H1 (cell line): ENCODE data around the gene FAM221B.

ENCODE experiments used
- BRCA1 ChIP-seq: IDR thresholded peaks from 2 replicates; pipeline ENCODE4 v1.6.1; 2012; ENCODE audit warnings: low read depth, low read length, improper control_type of control experiment
- POLR2A ChIP-seq, 2 experiments: IDR thresholded peaks; 1 replicate in 1 of 2; 2 replicates in 1 of 2; pipeline ENCODE4 v1.6.1; 2011; ENCODE audit warnings: low read depth in 2 of 2, low read length in 2 of 2, mild to moderate bottlenecking in 2 of 2; ENCODE audit errors: control extremely low read depth in 1 of 2
- SIN3A ChIP-seq, 2 experiments: IDR thresholded peaks in 1 of 2; conservative IDR thresholded peaks in 1 of 2; 2 replicates each; pipeline ENCODE4 v1.6.1; 2011 to 2012; ENCODE audit warnings: low read length in 2 of 2, improper control_type of control experiment in 1 of 2, low read depth in 1 of 2, mild to moderate bottlenecking in 1 of 2
- SP2 ChIP-seq: IDR thresholded peaks from 2 replicates; pipeline ENCODE4 v1.6.1; 2012; ENCODE audit warnings: mild to moderate bottlenecking, low read length, inconsistent platforms
- TAF1 ChIP-seq: IDR thresholded peaks from 2 replicates; pipeline ENCODE4 v1.6.1; 2011; ENCODE audit warnings: mild to moderate bottlenecking, low read depth, low read length
- TF ChIP-seq, protein P1 (sequence below), 3 experiments: IDR thresholded peaks; 1 replicate in 2 of 3; 2 replicates in 1 of 3; pipeline versions ENCODE4 v1.5.1 to v1.6.1; 2011; ENCODE audit warnings: low read length in 3 of 3, mild to moderate bottlenecking in 3 of 3, inconsistent platforms in 2 of 3, low read depth in 1 of 3, moderate library complexity in 1 of 3; ENCODE audit not compliant: insufficient read depth in 1 of 3; ENCODE audit errors: control extremely low read depth in 1 of 3

DNA sequence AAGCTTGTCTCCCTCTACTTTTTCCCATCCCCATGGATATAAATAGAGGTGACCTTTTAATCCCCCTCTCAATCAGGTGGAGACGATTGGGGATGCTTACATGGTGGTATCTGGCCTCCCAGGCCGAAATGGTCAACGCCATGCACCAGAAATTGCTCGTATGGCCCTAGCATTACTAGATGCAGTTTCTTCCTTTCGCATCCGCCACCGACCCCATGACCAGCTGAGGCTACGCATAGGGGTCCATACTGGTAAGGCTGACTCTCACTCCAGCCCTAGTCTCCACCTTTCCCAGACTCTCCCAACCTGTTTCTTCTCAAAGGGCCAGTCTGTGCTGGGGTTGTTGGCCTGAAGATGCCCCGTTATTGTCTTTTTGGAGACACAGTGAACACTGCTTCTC is 20.1 kb downstream of the FAM221B start:
- TF ChIP-seq SIN3A (conservative IDR thresholded peaks at IDR 0.05 in 1 of 2, IDR thresholded peaks at IDR 0.05 in 1 of 2; ENCODE audit: low read depth in 1 of 2, low read length in 2 of 2) (no peak), SP2 (no peak), TAF1 (no peak), BRCA1 (no peak), POLR2A (IDR thresholded peaks at IDR 0.05; ENCODE audit: control extremely low read depth in 1 of 2, low read depth in 2 of 2, low read length in 2 of 2) (no peak)
- TF ChIP-seq, protein P1, sequence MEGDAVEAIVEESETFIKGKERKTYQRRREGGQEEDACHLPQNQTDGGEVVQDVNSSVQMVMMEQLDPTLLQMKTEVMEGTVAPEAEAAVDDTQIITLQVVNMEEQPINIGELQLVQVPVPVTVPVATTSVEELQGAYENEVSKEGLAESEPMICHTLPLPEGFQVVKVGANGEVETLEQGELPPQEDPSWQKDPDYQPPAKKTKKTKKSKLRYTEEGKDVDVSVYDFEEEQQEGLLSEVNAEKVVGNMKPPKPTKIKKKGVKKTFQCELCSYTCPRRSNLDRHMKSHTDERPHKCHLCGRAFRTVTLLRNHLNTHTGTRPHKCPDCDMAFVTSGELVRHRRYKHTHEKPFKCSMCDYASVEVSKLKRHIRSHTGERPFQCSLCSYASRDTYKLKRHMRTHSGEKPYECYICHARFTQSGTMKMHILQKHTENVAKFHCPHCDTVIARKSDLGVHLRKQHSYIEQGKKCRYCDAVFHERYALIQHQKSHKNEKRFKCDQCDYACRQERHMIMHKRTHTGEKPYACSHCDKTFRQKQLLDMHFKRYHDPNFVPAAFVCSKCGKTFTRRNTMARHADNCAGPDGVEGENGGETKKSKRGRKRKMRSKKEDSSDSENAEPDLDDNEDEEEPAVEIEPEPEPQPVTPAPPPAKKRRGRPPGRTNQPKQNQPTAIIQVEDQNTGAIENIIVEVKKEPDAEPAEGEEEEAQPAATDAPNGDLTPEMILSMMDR (IDR thresholded peaks at IDR 0.05; ENCODE audit: control extremely low read depth in 1 of 3, insufficient read depth in 1 of 3, low read depth in 1 of 3, low read length in 3 of 3), result no peak
